GM06990 (cell line): Measurements from ENCODE around the gene SYNGAP1.

Source experiments
- DNase-seq: peaks from one replicate; pipeline ENCODE4 v3.0.0-alpha.2; 2011; ENCODE audit not compliant: insufficient read length; ENCODE audit errors: extremely low read depth
- H3K27me3 ChIP-seq: replicated peaks from 2 replicates; pipeline ENCODE4 v1.6.0; 2011; ENCODE audit warnings: low read length; ENCODE audit not compliant: control insufficient read depth, insufficient read depth
- H3K36me3 ChIP-seq: 2 replicates; pipeline ENCODE4 v1.5.1; 2011; ENCODE audit warnings: low read length; ENCODE audit not compliant: control insufficient read depth, insufficient read depth
- H3K4me3 ChIP-seq: replicated peaks from 2 replicates; pipeline ENCODE4 v1.5.1; 2011; ENCODE audit warnings: low read depth, mild to moderate bottlenecking, control low read depth, low read length
- TF ChIP-seq, protein P1 (sequence below): IDR thresholded peaks from 2 replicates; pipeline ENCODE4 v1.5.1; 2011; ENCODE audit warnings: low read length, control low read depth, mild to moderate bottlenecking, inconsistent platforms; ENCODE audit not compliant: insufficient read depth, poor library complexity, severe bottlenecking

The SYNGAP1 gene

DNA sequence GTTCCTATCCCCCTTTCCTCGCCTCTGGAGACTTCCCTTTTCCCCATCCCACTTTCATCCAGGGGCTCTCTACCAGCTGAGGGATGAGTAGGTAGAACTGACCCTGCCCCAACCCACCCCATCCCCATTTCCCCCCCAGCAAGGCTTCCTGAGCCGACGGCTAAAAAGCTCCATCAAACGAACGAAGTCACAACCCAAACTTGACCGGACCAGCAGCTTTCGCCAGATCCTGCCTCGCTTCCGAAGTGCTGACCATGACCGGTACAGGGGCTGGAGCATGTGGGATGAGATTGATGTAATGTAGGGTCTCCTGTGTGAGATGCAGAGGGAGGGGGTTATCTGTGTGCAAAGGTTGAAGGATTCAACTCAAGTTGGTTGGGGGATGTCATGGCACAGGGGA, 12.7 kb downstream of the SYNGAP1 start:
- H3K27me3 ChIP-seq, result no peaks in the 10 kb centered on the region
- no peak for DNase-seq
- no peak overlapping the region for H3K4me3 ChIP-seq
- H3K36me3 ChIP-seq, result peaks cover 4% of the 10 kb centered on the region; the same call in 1 of the 2 replicates
- TF ChIP-seq, protein P1, sequence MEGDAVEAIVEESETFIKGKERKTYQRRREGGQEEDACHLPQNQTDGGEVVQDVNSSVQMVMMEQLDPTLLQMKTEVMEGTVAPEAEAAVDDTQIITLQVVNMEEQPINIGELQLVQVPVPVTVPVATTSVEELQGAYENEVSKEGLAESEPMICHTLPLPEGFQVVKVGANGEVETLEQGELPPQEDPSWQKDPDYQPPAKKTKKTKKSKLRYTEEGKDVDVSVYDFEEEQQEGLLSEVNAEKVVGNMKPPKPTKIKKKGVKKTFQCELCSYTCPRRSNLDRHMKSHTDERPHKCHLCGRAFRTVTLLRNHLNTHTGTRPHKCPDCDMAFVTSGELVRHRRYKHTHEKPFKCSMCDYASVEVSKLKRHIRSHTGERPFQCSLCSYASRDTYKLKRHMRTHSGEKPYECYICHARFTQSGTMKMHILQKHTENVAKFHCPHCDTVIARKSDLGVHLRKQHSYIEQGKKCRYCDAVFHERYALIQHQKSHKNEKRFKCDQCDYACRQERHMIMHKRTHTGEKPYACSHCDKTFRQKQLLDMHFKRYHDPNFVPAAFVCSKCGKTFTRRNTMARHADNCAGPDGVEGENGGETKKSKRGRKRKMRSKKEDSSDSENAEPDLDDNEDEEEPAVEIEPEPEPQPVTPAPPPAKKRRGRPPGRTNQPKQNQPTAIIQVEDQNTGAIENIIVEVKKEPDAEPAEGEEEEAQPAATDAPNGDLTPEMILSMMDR, result no peak

DNA sequence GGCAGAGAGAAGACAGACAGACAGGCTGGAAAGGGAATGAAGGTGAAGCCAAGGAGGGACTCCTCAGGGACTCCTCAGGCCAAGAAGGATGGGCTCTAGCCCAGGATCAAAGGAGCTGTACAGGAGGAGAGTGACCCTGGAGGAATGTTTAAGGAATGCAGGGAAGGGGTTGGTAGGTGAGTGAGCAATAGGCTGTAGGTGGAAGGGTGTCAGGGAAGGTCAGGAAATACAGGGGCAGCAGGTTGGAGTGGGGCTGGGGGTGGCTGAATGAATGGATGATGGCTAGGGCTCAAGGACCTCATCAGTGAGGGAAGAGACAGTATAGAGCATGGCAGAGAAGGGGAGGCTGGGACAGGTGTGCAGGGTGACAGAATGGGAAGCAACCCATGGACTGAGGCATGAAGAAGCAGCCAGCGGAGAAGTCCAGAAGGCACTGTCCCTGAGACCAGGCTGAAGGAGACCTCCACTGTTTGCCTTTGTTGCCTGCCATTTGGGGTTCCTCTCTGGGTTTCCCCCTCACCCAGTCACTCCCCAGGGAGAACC, 13.2 kb downstream of the SYNGAP1 start:
- no peak for DNase-seq
- TF ChIP-seq, protein P1, result no peak
- Histone ChIP-seq H3K36me3 (peaks cover 6% of the 10 kb centered on the region; the same call in 1 of the 2 replicates), H3K4me3 (no peak overlapping the region), H3K27me3 (no peaks in the 10 kb centered on the region)

DNA sequence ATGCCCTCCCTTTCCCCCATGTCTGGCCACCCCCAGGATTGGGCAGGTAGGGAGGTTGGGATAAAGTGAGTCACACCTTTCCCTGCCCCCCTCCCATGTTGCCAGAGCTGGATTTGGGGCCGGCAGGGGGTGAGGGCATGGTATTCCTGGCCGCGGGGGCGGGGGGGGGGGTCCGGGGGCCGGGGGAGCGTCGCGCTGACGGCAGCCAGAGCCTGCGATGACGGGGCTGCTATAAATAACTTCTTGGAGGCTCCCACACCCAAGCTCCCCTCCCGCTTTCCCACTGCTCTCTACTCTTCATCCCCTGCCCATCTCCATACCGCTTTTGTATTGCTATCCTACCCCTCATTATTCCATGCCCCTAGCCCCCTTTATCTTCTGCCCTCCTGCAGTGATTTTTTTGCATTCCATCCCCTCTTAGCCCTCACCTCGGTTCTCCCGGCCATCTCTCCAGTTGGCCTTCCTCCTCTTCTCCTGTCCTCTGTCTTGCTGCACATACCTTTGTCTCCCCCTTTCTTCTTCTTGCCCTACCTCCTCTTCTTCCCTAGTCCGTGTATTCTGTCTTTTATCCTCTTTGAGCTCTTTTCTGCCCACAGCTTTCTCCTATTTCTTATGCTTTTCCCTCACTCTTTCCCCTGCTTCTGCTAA, 13.8 kb downstream of the SYNGAP1 start:
- TF ChIP-seq, protein P1, result no peak
- no peak overlapping the region for H3K4me3 ChIP-seq
- peaks cover 11% of the 10 kb centered on the region for H3K36me3 ChIP-seq
- H3K27me3 ChIP-seq, result no peaks in the 10 kb centered on the region
- DNase-seq, result no peak

DNA sequence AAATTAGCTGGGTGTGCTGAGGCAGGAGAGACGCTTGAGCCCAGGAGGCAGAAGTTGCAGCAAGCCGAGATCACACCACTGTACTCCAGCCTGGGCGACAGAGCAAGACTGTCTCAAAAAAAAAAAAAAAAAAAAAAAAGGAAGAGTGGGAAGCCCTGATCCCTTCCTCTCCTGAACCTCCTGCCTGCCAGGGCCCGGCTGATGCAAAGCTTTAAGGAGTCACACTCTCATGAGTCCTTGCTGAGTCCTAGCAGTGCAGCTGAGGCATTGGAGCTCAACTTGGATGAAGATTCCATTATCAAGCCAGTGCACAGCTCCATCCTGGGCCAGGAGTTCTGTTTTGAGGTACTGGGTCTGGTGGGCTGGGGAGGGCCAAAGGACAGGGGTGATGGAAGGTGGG, 15.1 kb downstream of the SYNGAP1 start:
- Histone ChIP-seq H3K4me3 (no peak overlapping the region), H3K36me3 (peaks cover 11% of the 10 kb centered on the region), H3K27me3 (no peaks in the 10 kb centered on the region)
- DNase-seq, result no peak
- TF ChIP-seq, protein P1, result no peak

DNA sequence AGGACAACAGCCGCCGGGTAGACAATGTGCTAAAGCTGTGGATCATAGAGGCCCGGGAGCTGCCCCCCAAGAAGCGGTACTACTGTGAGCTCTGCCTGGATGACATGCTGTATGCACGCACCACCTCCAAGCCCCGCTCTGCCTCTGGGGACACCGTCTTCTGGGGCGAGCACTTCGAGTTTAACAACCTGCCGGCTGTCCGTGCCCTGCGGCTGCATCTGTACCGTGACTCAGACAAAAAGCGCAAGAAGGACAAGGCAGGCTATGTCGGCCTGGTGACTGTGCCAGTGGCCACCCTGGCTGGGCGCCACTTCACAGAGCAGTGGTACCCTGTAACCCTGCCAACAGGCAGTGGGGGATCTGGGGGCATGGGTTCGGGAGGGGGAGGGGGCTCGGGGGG, 17.8 kb downstream of the SYNGAP1 start:
- no peak overlapping the region for H3K4me3 ChIP-seq
- H3K36me3 ChIP-seq, result peaks cover 13% of the 10 kb centered on the region
- H3K27me3 ChIP-seq, result no peaks in the 10 kb centered on the region
- TF ChIP-seq, protein P1, result no peak
- DNase-seq, result no peak

DNA sequence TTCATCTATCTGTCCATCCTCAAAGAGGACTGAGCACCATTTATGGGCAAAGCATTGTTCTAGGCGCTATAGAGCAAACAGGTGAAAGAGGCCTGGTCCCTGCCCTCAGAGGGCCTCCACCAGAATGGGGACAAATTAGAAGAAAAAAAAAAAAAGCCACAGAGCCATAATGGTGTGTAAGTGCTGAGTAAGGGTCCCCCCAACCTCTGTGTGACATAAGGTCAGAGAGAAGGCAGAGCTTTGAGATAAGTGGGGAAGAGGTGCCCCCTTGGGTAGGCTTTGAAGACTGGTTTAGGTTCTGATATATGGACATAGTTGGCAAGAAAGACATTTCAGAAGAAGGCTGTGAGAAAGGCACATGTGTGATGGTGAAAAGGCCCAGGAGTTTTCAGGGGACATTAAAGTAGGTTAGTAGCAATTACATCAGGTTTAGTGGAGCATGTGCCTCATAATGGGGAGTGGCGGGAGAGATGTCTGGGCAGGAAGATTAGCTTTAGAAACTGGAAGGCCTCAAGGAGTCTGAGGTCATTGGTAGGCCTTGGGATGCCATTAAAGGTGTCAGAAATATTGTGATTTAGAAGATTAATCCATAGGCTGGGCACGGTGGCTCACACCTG, 19.2 kb downstream of the SYNGAP1 start:
- no peak overlapping the region for H3K4me3 ChIP-seq
- no peaks in the 10 kb centered on the region for H3K27me3 ChIP-seq
- peaks cover 11% of the 10 kb centered on the region for H3K36me3 ChIP-seq
- TF ChIP-seq, protein P1, result no peak
- no peak for DNase-seq
